HG02870 (cell line): ENCODE data around the gene TXNDC12.
"Not testable (repeated sequence)": the region's sequence is repeated elsewhere in the genome, so short reads cannot be mapped to it uniquely, and the experiment has no call there.

Experiments used
- ATAC-seq: cut with Tn5 transposase; IDR thresholded peaks from one replicate; pipeline ENCODE4 v1.9.1; 2021; ENCODE audit warnings: mild to moderate bottlenecking, moderate library complexity; ENCODE audit not compliant: unreplicated experiment

TXNDC12 gene

GRCh38 chr1:52049337-52049736 lies 5.7 kb downstream of the TXNDC12 start:
- ATAC-seq: not testable (repeated sequence)

GRCh38 chr1:52045666-52046195 lies 9.3 kb downstream of the TXNDC12 start:
- ATAC-seq: not testable (repeated sequence)

GRCh38 chr1:52045236-52045635 lies 9.8 kb downstream of the TXNDC12 start:
- ATAC-seq: no peak

GRCh38 chr1:52041551-52042185 lies 13.3 kb downstream of the TXNDC12 start:
- no peak for ATAC-seq

GRCh38 chr1:52037909-52038308 lies 17.1 kb downstream of the TXNDC12 start:
- ATAC-seq: no peak

GRCh38 chr1:52037402-52037814 lies 17.6 kb downstream of the TXNDC12 start:
- ATAC-seq: no peak

GRCh38 chr1:52034050-52034384 lies 21.0 kb downstream of the TXNDC12 start:
- no peak for ATAC-seq

GRCh38 chr1:52033190-52034049 lies 21.6 kb downstream of the TXNDC12 start, which contains the start of gene KTI12:
Gene KTI12 (minus strand): TSS chr1:52033810. CDS start chr1:52033761, 49 bp downstream.
- ATAC-seq: peak; percentile 86

- no peak for ATAC-seq
Measured at GRCh38 chr1:52032785-52033131, 22.2 kb downstream of the TXNDC12 start.

GRCh38 chr1:52032124-52032784 lies 22.7 kb downstream of the TXNDC12 start:
- ATAC-seq: no peak

GRCh38 chr1:52028839-52029238 lies 26.2 kb downstream of the TXNDC12 start:
- ATAC-seq: not testable (repeated sequence)

- no peak for ATAC-seq
Measured at GRCh38 chr1:52028328-52028727, 26.7 kb downstream of the TXNDC12 start.

GRCh38 chr1:52026278-52026677 lies 28.7 kb downstream of the TXNDC12 start:
- no peak for ATAC-seq

- ATAC-seq: no peak
Measured at GRCh38 chr1:52022133-52022532, 32.9 kb downstream of the TXNDC12 start.

- no peak for ATAC-seq
Measured at GRCh38 chr1:52008071-52008809, 46.8 kb downstream of the TXNDC12 start.

GRCh38 chr1:52007215-52008002 lies 47.6 kb downstream of the TXNDC12 start:
- ATAC-seq: no peak

- not testable (repeated sequence) for ATAC-seq
Measured at GRCh38 chr1:52006081-52006553, 48.9 kb downstream of the TXNDC12 start.

GRCh38 chr1:52005548-52005947 lies 49.4 kb downstream of the TXNDC12 start:
- not testable (repeated sequence) for ATAC-seq

- no peak for ATAC-seq
Measured at GRCh38 chr1:52003877-52004276, 51.1 kb downstream of the TXNDC12 start.
